22Rv1 (cell line): ENCODE measurements around the gene CFL2.
"Not testable (repeated sequence)": the region's sequence is repeated elsewhere in the genome, so short reads cannot be mapped to it uniquely, and the experiment has no call there.

ENCODE experiments used
- H3K27ac ChIP-seq: fragments of 450-650 bp; 2 replicates; pipeline ENCODE4 v1.5.1; 2017
- ZFX ChIP-seq: fragments of 450-650 bp; IDR thresholded peaks from 2 replicates; pipeline ENCODE4 v1.6.1; 2017; ENCODE audit warnings: antibody characterized with exemption, borderline replicate concordance
- TF ChIP-seq, protein P1 (sequence below): fragments of 450-650 bp; IDR thresholded peaks from 2 replicates; pipeline ENCODE4 v1.5.1; 2017; ENCODE audit warnings: mild to moderate bottlenecking

CFL2 gene

DNA sequence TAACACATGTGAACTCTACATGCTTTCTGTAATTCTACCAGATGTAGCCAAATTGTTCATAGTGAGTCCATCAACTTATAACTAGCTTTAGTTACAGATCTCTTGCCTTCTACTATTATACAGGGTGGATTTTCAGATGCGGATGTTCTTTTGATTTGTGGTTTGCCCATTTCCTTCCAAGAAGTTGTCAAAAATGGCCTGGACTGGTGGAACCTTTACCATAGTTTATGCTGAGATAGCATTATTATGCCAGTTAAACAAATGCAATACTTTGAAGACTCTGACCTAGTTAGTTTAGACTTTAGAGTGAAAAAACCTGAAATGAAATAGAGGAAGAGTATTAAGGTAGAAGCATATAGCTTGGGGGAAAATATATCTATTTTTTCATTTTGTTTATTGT lies 27.4 kb upstream of the CFL2 start:
- no peak overlapping the region for H3K27ac ChIP-seq
- no peak for TF ChIP-seq ZFX
- TF ChIP-seq, protein P1, sequence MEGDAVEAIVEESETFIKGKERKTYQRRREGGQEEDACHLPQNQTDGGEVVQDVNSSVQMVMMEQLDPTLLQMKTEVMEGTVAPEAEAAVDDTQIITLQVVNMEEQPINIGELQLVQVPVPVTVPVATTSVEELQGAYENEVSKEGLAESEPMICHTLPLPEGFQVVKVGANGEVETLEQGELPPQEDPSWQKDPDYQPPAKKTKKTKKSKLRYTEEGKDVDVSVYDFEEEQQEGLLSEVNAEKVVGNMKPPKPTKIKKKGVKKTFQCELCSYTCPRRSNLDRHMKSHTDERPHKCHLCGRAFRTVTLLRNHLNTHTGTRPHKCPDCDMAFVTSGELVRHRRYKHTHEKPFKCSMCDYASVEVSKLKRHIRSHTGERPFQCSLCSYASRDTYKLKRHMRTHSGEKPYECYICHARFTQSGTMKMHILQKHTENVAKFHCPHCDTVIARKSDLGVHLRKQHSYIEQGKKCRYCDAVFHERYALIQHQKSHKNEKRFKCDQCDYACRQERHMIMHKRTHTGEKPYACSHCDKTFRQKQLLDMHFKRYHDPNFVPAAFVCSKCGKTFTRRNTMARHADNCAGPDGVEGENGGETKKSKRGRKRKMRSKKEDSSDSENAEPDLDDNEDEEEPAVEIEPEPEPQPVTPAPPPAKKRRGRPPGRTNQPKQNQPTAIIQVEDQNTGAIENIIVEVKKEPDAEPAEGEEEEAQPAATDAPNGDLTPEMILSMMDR = no peak

DNA sequence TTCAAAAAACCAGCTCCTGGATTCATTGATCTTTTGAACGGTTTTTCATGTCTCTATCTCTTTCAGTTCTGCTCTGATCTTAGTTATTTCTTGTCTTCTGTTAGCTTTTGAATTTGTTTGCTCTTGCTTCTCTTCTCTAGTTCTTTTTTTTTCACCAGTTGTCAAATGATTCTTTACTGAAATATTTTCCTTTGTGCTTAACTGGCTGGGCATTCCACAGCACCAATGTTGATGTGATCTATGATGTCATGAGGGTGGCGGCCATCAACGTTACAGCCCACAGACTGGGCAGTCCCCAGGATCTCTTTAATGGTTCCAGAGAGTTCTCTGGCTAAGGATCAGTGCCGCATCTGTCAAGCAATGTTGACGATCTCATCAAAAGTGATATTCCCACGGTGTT lies 25.7 kb upstream of the CFL2 start:
- not testable (repeated sequence) for H3K27ac ChIP-seq

DNA sequence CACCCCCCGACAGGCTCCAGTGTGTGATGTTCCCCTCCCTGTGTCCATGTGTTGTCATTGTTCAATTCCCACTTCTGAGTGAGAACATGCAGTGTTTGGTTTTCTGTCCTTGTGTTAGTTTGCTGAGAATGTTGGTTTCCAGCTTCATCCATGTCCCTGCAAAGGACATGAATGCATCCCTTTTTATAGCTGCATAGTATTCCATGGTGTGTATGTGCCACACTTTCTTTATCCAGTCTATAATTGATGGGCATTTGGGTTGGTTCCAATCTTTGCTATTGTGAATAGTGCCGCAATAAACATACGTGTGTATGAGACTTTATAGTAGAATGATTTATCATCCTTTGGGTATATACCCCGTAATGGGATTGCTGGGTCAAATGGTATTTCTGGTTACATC lies 22.7 kb upstream of the CFL2 start:
- H3K27ac ChIP-seq = not testable (repeated sequence)

DNA sequence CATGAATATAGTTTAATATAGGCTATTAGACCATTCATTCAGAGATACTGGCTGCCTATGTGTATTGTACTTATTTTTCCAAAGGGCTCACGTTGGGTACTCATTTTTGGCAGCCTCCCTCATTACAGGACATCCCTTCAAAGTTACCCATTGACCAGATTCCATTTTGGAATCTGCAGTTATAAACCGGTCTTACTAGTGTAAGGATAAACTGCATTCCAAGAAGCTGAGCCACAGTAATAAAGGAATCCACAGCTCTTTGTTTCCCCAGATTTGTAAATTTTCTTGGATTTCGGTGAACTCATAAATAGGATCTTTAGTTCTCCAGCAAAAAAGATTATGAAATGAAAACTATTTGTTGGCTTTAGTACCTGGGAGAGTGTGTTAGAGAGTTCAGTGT lies 18.9 kb upstream of the CFL2 start:
- no peak overlapping the region for H3K27ac ChIP-seq
- TF ChIP-seq, protein P1 = no peak
- no peak for TF ChIP-seq ZFX

DNA sequence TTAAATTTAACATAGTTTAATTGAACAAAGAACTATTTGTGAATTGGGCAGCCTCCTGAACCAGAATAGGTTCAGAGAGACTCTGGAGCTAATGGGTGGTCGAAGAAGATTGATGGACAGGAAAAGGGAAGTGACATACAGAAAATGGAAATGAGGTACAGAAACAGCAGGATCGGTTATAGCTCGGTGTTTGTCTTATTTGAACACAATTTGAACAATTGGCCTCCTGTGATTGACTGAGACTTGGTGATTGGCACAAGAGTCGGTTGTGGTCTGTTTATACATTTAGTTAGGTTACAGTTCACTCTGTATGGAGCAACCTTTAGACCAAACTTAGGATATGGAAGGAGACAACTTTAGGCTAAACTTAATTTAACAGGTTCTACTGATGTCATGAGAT lies 18.4 kb upstream of the CFL2 start:
- H3K27ac ChIP-seq = no peak overlapping the region
- no peak for TF ChIP-seq ZFX
- TF ChIP-seq, protein P1 = no peak

DNA sequence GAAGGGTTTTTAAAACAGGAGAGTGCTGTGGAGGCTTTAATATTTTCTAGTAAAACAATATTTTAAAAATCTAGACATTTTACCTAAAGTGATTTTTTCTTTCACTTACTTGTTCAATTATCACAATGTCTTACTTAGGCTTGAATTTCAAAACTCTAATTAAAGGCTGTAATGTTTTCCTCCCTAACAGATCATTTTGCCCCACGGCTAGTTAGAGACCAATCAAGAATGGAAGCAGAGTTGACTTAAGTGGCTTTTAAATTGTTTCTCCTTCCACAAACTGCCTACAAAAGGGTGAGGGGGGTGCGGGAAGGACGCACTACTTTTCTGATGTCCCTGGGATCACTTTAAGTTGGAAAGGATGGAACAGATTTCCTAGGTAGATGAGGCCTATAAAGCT lies 9.5 kb upstream of the CFL2 start:
- TF ChIP-seq, protein P1 = no peak
- no peak for TF ChIP-seq ZFX
- no peak overlapping the region for H3K27ac ChIP-seq

DNA sequence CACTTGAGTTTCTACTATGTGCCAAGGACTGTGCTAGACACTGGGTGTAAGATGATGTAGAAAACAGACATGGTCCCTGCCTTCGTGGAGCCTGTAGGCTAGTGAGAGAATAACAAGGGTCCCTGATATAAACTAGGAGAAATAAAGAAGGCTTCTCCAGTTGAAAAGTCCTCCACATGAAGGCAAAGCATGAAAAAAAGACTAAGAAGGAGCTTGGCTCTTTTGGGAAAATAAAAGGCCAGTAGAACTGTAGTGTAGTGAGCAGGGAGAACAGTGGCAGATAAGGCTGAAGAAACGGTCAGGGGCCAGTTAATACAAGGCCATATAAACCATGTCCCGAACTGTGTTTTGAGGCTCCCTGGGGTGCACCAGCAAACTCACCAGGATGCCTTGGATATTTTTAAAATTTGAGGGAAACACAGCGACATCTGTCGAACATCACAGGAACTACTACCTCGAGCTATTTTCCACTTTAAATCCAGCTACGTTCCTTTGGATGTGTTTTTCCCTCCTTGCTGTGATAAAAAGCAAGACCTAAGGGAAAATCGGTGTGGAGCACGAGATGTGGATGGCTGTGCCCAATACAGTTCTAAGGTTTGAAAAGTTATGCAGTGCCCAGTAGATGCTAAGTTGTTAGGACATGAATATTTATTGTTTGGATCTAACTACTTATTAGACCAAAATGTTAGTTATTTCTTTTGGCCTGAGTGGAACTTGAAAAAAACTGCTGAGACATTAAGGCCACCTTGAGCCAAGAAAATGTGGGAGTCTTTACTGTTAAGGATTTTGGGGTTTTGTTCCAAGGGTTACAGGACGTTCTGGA lies 8.5 kb upstream of the CFL2 start:
- H3K27ac ChIP-seq = no peak overlapping the region
- TF ChIP-seq, protein P1 = peak; percentile 85
- TF ChIP-seq ZFX = no peak

DNA sequence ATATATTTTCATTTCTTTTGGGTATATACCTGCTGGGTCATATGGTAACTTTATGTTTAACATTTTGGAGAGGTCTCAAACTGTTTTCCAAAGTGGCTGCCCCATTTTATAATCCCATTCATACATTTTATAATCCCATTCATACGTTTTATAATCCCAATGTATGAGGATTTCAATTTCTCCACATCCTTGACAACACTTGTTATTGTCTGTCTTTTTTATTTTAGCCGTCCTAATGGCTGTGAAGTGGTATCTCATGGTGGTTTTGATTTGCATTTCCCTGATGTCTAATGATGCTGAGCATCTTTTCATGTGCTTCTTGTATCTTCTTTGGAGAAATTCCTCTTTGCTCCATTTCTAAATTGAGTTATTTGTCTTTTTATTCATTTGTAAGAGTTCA lies 6.7 kb upstream of the CFL2 start:
- H3K27ac ChIP-seq = no peak overlapping the region
- TF ChIP-seq, protein P1 = no peak
- no peak for TF ChIP-seq ZFX
